K562 (cell line): ENCODE measurements around the gene HSDL1. TPM values are rescaled to one million over a fixed set of nuclear protein-coding genes. Genes with fewer than 3 reads are reported as not detected.

ENCODE experiments used
- ATAC-seq: fragments of 200-7000 bp; cut with Tn5 transposase; 3 replicates; pipeline ENCODE4 v1.9.1; 2020; ENCODE audit warnings: moderate library complexity
- BruUV-seq: library from RNA; stranded (reverse); fragments of 400-500 nt; replicated peaks from 2 replicates; lab custom pipeline; 2021; lab: Mats Ljungman, UMichigan
- CTCF ChIA-PET: fragments of 300-600 bp; formaldehyde crosslinking; extraction: SDS; loops from one replicate; lab custom pipeline; 2021; ENCODE audit warnings: low intra/inter-chr PET ratio; lab: Yijun Ruan, JAX
- POLR2A ChIA-PET: fragments of 300-600, 350-650 bp; sonication (Branson Sonifier 250); formaldehyde crosslinking; extraction: SDS; loops from one replicate; lab custom pipeline; 2021; ENCODE audit warnings: antibody characterized with exemption, inconsistent platforms; lab: Yijun Ruan, JAX
- DNase-seq, 4 experiments: peaks; one replicate each; pipeline versions ENCODE4 v3.0.0 to v3.0.0-alpha.2; 2011 to 2018; ENCODE audit warnings: low spot score in 3 of 4, mixed read lengths in 3 of 4; ENCODE audit errors: extremely low read depth in 1 of 4
- FAIRE-seq: peaks from 2 replicates; lab custom pipeline; 2011; peaks lifted over from hg19 to GRCh38; lab: Jason Lieb, UNC
- H2AFZ ChIP-seq: 2 replicates; pipeline ENCODE4 v1.6.0; 2011; ENCODE audit warnings: low read depth, low read length, control low read depth, inconsistent platforms
- H3K27ac ChIP-seq: fragments of 200-600 bp; 3 replicates; pipeline ENCODE4 v1.8.0; 2011; ENCODE audit warnings: low read depth, mild to moderate bottlenecking, control low read depth, inconsistent platforms, low read length, moderate library complexity, mixed read lengths; ENCODE audit errors: extremely low read depth
- H3K27me3 ChIP-seq, 2 experiments: fragments of 300-600 bp in 1 of 2; 2 replicates in 1 of 2; 3 replicates in 1 of 2; pipeline versions ENCODE4 v1.6.0 to v1.8.0; 2011; ENCODE audit warnings: inconsistent platforms in 2 of 2, low read length in 2 of 2, mild to moderate bottlenecking in 1 of 2, mixed read lengths in 1 of 2, moderate library complexity in 1 of 2; ENCODE audit not compliant: control insufficient read depth in 2 of 2, insufficient read depth in 2 of 2
- H3K36me3 ChIP-seq: fragments of 300-600 bp; 3 replicates; pipeline ENCODE4 v1.8.0; 2011; ENCODE audit warnings: mild to moderate bottlenecking, low read length, inconsistent platforms; ENCODE audit not compliant: control insufficient read depth, insufficient read depth
- H3K4me1 ChIP-seq, 2 experiments: fragments of 200-600 bp in 1 of 2; replicated peaks in 1 of 2; 2 replicates in 1 of 2; 3 replicates in 1 of 2; pipeline versions ENCODE4 v1.5.1 to v1.8.0; 2011; ENCODE audit warnings: inconsistent platforms in 2 of 2, low read length in 2 of 2, mild to moderate bottlenecking in 1 of 2, mixed read lengths in 1 of 2, moderate library complexity in 1 of 2; ENCODE audit not compliant: control insufficient read depth in 2 of 2, insufficient read depth in 2 of 2
- H3K4me2 ChIP-seq: 2 replicates; pipeline ENCODE4 v1.6.1; 2011; ENCODE audit warnings: low read length, control low read depth, inconsistent platforms, mixed read lengths; ENCODE audit not compliant: insufficient read depth
- H3K4me3 ChIP-seq: fragments of 200-600 bp; sonication (generic), shearing (Covaris generic); 2 replicates; pipeline ENCODE4 v1.5.1; 2016; ENCODE audit warnings: control low read depth, inconsistent platforms
- H3K79me2 ChIP-seq: fragments of 200-600 bp; 3 replicates; pipeline ENCODE4 v1.8.0; 2011; ENCODE audit warnings: low read length, inconsistent platforms; ENCODE audit not compliant: control insufficient read depth, insufficient read depth
- H3K9ac ChIP-seq, 2 experiments: 2 replicates each; pipeline versions ENCODE4 v1.6.0 to v1.6.1; 2011; ENCODE audit warnings: low read depth in 2 of 2, low read length in 2 of 2, control low read depth in 1 of 2, inconsistent platforms in 1 of 2, mild to moderate bottlenecking in 1 of 2, mixed read lengths in 1 of 2; ENCODE audit not compliant: insufficient read depth in 1 of 2
- H3K9me1 ChIP-seq: one replicate; pipeline ENCODE4 v1.6.0; 2011; ENCODE audit warnings: inconsistent platforms, mild to moderate bottlenecking, low read length, moderate library complexity; ENCODE audit not compliant: control insufficient read depth, insufficient read depth
- H3K9me3 ChIP-seq: replicated peaks from 2 replicates; pipeline ENCODE4 v1.5.1; 2011; ENCODE audit warnings: low read depth, low read length, inconsistent platforms; ENCODE audit not compliant: control insufficient read depth, insufficient read depth
- H4K20me1 ChIP-seq: replicated peaks from 2 replicates; pipeline ENCODE4 v1.6.1; 2011; ENCODE audit warnings: low read length, inconsistent platforms, mixed read lengths; ENCODE audit not compliant: control insufficient read depth, insufficient read depth
- ARID1B ChIP-seq: fragments of 450-650 bp; IDR thresholded peaks from 2 replicates; pipeline ENCODE4 v1.6.1; 2016; ENCODE audit warnings: antibody characterized with exemption, mild to moderate bottlenecking, inconsistent platforms
- BACH1 ChIP-seq: fragments of 200-800 bp; sonication (Bioruptor generic); IDR thresholded peaks from 2 replicates; pipeline ENCODE4 v1.6.1; 2016; ENCODE audit warnings: missing genetic modification characterization, missing compliant biosample characterization
- CHCHD3 ChIP-seq: fragments of 250-450 bp; sonication (Bioruptor Pico); IDR thresholded peaks from 2 replicates; pipeline ENCODE4 v2.1.2; 2022; ENCODE audit warnings: mild to moderate bottlenecking
- HLTF ChIP-seq: fragments of 450-650 bp; IDR thresholded peaks from 2 replicates; pipeline ENCODE4 v1.6.1; 2016
- MIER1 ChIP-seq: fragments of 450-650 bp; IDR thresholded peaks from 2 replicates; pipeline ENCODE4 v1.6.1; 2016; ENCODE audit warnings: antibody characterized with exemption, mild to moderate bottlenecking, low read depth
- MITF ChIP-seq: IDR thresholded peaks from 2 replicates; pipeline ENCODE4 v1.6.1; 2014; ENCODE audit warnings: antibody characterized with exemption
- NFATC3 ChIP-seq: fragments of 450-650 bp; IDR thresholded peaks from 2 replicates; pipeline ENCODE4 v1.6.1; 2017; ENCODE audit warnings: mild to moderate bottlenecking
- SMAD3 ChIP-seq: fragments of 450-650 bp; formaldehyde crosslinking; conservative IDR thresholded peaks from 2 replicates; pipeline ENCODE4 v1.4.0; 2020; ENCODE audit warnings: mild to moderate bottlenecking
- SMARCA5 ChIP-seq: fragments of 450-650 bp; IDR thresholded peaks from 2 replicates; pipeline ENCODE4 v1.6.1; 2016
- STAT5B ChIP-seq: fragments of 250-450 bp; sonication (Bioruptor Pico); IDR thresholded peaks from 2 replicates; pipeline ENCODE4 v1.8.0; 2021; ENCODE audit warnings: mild to moderate bottlenecking, inconsistent platforms
- ZBTB8A ChIP-seq: fragments of 450-650 bp; IDR thresholded peaks from 2 replicates; pipeline ENCODE4 v1.6.1; 2018; ENCODE audit warnings: mild to moderate bottlenecking, moderate library complexity; ENCODE audit not compliant: partially characterized antibody
- ZMIZ1 ChIP-seq, 2 experiments: fragments of 150-350 bp in 1 of 2; IDR thresholded peaks; 2 replicates each; pipeline ENCODE4 v1.6.1; 2012 to 2016; ENCODE audit warnings: low read depth in 2 of 2, low read length in 2 of 2, mild to moderate bottlenecking in 1 of 2, moderate library complexity in 1 of 2
- ZNF184 ChIP-seq: sonication (generic); formaldehyde crosslinking; IDR thresholded peaks from 2 replicates; pipeline ENCODE4 v1.5.0; 2020; ENCODE audit warnings: missing genetic modification reagents
- WGBS: fragments of 100-300 bp; shearing (Covaris generic); methylation state at CpG from one replicate; pipeline ENCODE4 v1.1.6; 2016; ENCODE audit warnings: low coverage, mixed read lengths; ENCODE audit not compliant: insufficient coverage; ENCODE audit errors: missing lambda C conversion rate; 5-methylcytosine and 5-hydroxymethylcytosine counted together
- in situ Hi-C: fragments of 300-500 bp; cut with MboI; formaldehyde crosslinking; loops from 4 replicates; pipeline ENCODE4 v1.15.0; 2018; ENCODE audit warnings: inconsistent platforms, mixed read lengths
- intact Hi-C: fragments of 100-400 bp; cut with micrococcal nuclease; formaldehyde crosslinking; loops from 2 replicates; pipeline ENCODE4 v1.14.2; 2022
- polyA plus RNA-seq, 8 experiments: library from polyadenylated mRNA; depleted of rRNA in 4 of 8; stranded (reverse) in 5 of 8; unstranded in 3 of 8; fragments of >200 nt; fragmentation: Nextera tagmentation in 2 of 8; fragmentation: Illumina TruSeq in 1 of 8; extraction: Ambion mirVana in 2 of 8; extraction: Trizol in 1 of 8; gene quantifications; 2 replicates each; pipeline versions ENCODE4 v1.2.1 to v1.2.3, GENCODE V29; 2011 to 2014; ENCODE audit warnings: inconsistent platforms in 1 of 8, missing spikeins in 1 of 8
- total RNA-seq, 7 experiments: library from RNA; depleted of rRNA in 6 of 7; stranded (reverse); fragments of >200 nt in 6 of 7; fragmentation: Illumina TruSeq in 2 of 7; extraction: Trizol in 2 of 7; gene quantifications; 2 replicates each; pipeline versions ENCODE4 v1.2.1 to v1.2.3, GENCODE V29; 2011 to 2021; ENCODE audit warnings: low replicate concordance in 1 of 7
- TF ChIP-seq, protein P1 (sequence below): fragments of 250-450 bp; sonication (Bioruptor Pico); IDR thresholded peaks from 2 replicates; pipeline ENCODE4 v1.5.0; 2021; ENCODE audit warnings: mild to moderate bottlenecking, moderate library complexity
- TF ChIP-seq, protein P2 (sequence below): fragments of 250-450 bp; sonication (Bioruptor Pico); IDR thresholded peaks from 2 replicates; pipeline ENCODE4 v1.5.1; 2021; ENCODE audit warnings: mild to moderate bottlenecking

Gene HSDL1
- total and polyA plus RNA-seq, 9 of the 15 experiments (the other 6 are each of a cell fraction or from before 2014, with no cell fraction given) = 14.8 to 41.2 (median 27.7) TPM

- no peak for DNase-seq
- in situ Hi-C loops (no loop called here), intact Hi-C loops (no loop called here)
- 0% methylated on average over 3 of the region's 3 CpGs for WGBS
- Histone ChIP-seq H3K36me3 (no peaks in the 10 kb centered on the region), H3K27ac (no peak overlapping the region), H3K9me1 (no peaks in the 10 kb centered on the region), H3K9ac (no peak overlapping the region), H3K4me2 (no peak overlapping the region), H3K4me1 (peaks cover 0 to 4% of the 10 kb centered on the region in 2 experiments; a peak in 1 of 5 replicates), H3K9me3 (no peaks in the 10 kb centered on the region), H3K27me3 (peaks cover 57 to 67% of the 10 kb centered on the region in 2 experiments), H2AFZ (no peak overlapping the region), H3K79me2 (no peaks in the 10 kb centered on the region), H3K4me3 (no peak overlapping the region), H4K20me1 (no peaks in the 10 kb centered on the region)
- no TSS peak for BruUV-seq
- no peak for ATAC-seq
- ChIA-PET POLR2A (interaction anchor here (1.6 kb wide), 1 partner anchor 10 kb away, joined by 4 read pairs; no protein-coding TSS in a partner anchor), CTCF (no interaction called here)
- no peak for FAIRE-seq
- TF ChIP-seq CHCHD3 (CRISPR knock-in tag) (no peak), ZBTB8A (no peak), MITF (no peak), ARID1B (no peak), MIER1 (no peak), NFATC3 (no peak), ZNF184 (CRISPR knock-in tag) (no peak), SMAD3 (no peak), ZMIZ1 (IDR thresholded peaks at IDR 0.05; ENCODE audit: low read depth in 2 of 2, low read length in 2 of 2) (no peak), HLTF (no peak), BACH1 (tag) (no peak), SMARCA5 (no peak), STAT5B (CRISPR knock-in tag) (no peak)
- TF ChIP-seq, protein P1, sequence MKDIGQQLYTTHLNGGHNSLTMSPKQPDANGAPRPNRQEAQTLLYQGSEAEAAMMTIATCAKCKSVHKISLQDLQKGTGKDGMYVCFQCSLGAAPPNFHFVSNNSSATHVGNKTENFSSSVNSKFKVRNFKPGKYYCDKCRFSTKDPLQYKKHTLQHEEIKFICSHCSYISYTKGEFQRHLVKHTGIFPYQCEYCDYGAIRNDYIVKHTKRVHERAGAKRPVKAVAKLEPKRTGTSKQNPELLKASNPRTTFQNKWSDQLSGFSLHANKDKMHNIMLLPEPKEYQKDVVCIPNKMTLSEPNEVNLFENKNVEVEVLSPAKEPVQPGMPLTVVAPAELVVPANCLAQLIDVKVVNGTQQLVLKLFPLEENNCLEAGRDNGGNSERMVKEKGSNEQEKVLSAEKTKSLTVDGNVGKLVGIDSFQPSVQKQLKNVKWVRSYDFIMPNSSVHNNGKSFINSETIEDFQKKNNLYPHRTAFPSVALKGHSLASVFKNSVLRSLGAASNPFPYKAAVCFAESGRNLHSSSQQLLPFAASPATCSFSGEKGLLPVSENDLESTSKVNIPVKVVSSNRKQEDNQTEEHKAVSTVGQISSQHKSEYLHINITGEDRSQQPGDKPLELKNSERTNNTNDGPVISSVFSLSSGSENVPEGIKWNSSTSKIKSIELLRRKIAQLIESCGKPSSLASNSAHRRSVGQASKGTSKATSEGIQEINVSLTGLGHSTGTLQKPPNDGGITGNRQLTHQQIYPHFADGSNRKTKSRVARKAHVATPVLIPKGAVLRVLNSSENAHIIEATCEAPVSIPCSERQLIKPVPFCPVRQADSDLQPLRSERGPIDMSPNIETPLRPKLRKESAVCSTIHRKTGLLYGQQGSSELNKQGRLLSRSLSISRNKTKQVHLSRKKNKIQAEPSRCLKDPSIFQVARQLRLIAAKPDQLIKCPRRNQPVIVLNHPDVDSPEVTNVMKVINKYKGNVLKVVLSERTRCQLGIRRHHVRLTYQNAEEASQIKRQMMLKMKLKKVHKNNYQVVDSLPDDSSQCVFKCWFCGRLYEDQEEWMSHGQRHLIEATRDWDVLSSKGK (CRISPR knock-in tag) = no peak
- TF ChIP-seq, protein P2, sequence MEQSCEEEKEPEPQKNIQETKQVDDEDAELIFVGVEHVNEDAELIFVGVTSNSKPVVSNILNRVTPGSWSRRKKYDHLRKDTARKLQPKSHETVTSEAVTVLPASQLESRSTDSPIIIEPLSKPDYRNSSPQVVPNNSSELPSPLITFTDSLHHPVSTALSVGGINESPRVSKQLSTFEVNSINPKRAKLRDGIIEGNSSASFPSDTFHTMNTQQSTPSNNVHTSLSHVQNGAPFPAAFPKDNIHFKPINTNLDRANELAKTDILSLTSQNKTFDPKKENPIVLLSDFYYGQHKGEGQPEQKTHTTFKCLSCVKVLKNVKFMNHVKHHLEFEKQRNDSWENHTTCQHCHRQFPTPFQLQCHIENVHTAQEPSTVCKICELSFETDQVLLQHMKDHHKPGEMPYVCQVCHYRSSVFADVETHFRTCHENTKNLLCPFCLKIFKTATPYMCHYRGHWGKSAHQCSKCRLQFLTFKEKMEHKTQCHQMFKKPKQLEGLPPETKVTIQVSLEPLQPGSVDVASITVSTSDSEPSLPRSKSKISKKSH = no peak
Measured at GRCh38 chr16:84161801-84162200, 16.8 kb upstream of the HSDL1 start.
